Measurements from ENCODE around the gene SZT2. TPM values are rescaled to one million over a fixed set of nuclear protein-coding genes. Genes with fewer than 3 reads are reported as not detected.
"Not testable (repeated sequence)": the region's sequence is repeated elsewhere in the genome, so short reads cannot be mapped to it uniquely, and the experiment has no call there.

SZT2 gene
- total RNA-seq, 2 experiments from 2014 or later, result 33.7 to 79.8 TPM

DNA sequence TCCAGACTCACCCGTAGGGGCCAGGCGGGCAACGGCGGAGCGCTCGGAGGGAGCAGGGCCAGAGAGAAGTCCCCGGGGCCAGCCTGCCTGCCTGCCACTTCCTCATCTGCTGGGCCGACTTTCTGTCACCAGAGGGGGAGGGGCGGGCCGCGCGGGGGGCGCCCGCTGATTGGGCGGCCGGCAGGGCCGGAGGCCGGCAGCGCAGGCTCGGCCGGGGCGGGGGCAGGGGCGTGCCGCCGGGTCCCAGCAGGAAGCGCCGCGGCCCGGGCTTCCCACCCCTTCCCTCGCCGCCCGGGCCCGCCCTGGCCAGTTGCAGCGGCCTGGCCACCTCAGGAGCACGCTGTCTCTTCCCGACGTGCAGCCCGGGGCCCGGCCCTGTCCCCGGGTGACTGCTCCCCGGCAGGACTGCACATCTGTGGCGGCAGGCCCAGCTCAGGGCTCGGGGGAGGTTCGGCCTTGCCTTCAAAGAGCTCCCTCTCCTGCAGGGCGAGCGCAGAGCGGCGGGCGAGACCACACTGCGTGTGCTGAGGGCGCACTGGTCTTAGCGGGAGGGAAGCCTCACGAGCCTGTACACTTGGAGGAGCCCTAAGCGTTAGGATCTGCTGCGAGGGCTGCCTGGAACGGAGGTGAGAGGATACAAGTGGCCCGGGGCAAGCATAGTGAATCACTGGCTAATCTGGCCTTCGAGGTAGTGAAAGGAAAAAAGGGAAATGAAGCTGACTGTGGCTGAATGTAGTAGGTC lies 21.6 kb upstream of the SZT2 start, which contains the start of gene ELOVL1:
ELOVL1 (minus strand) TSS at position 108 of the 742 bp plus-strand sequence. CDS start 2,402 bp downstream, outside the sequence.
- Histone ChIP-seq H3K9me3 (ENCODE audit: low read length) (no peaks in the 10 kb centered on the region), H3K4me2 (ENCODE audit: low read length) (peak within 1 kb of the TSS; percentile 98), H3K4me1 (ENCODE audit: insufficient read depth, low read length, poor library complexity, severe bottlenecking) (peaks cover 18% of the 10 kb centered on the region), H3K4me3 (ENCODE audit: low read depth, low read length, poor library complexity, severe bottlenecking) (peak within 1 kb of the TSS; percentile 93), H4K20me1 (ENCODE audit: insufficient read depth, low read length) (no peaks in the 10 kb centered on the region), H3K79me2 (ENCODE audit: insufficient read depth, low read depth, low read length) (peaks cover 12% of the 10 kb centered on the region; the same call in 1 of the 2 replicates), H3K36me3 (ENCODE audit: insufficient read depth, low read length) (peaks cover 25% of the 10 kb centered on the region), H3K9me2 (ENCODE audit: insufficient read depth, low read length) (no peaks in the 10 kb centered on the region), H3K27ac (ENCODE audit: low read depth, low read length, poor library complexity, severe bottlenecking) (peak within 1 kb of the TSS; percentile 76), H2AFZ (ENCODE audit: low read length) (peak within 1 kb of the TSS; percentile 7; the same call in 1 of the 2 replicates)
- ChIA-PET CTCF (ENCODE audit: unreplicated experiment) (interaction anchor here (1.0 kb wide), 2 partner anchors 10 to 46 kb away, joined by 3 to 6 read pairs; no protein-coding TSS in a partner anchor), POLR2A (interaction anchor here (0.7 to 1.4 kb wide), 8 partner anchors 8 to 282 kb away, joined by 3 to 13 read pairs (median 4); partner anchors contain the start of genes CDC20, KDM4A, MED8 and SZT2)
- TF ChIP-seq, protein P1, sequence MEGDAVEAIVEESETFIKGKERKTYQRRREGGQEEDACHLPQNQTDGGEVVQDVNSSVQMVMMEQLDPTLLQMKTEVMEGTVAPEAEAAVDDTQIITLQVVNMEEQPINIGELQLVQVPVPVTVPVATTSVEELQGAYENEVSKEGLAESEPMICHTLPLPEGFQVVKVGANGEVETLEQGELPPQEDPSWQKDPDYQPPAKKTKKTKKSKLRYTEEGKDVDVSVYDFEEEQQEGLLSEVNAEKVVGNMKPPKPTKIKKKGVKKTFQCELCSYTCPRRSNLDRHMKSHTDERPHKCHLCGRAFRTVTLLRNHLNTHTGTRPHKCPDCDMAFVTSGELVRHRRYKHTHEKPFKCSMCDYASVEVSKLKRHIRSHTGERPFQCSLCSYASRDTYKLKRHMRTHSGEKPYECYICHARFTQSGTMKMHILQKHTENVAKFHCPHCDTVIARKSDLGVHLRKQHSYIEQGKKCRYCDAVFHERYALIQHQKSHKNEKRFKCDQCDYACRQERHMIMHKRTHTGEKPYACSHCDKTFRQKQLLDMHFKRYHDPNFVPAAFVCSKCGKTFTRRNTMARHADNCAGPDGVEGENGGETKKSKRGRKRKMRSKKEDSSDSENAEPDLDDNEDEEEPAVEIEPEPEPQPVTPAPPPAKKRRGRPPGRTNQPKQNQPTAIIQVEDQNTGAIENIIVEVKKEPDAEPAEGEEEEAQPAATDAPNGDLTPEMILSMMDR (conservative IDR thresholded peaks at IDR 0.05; ENCODE audit: low read length), result peak; percentile 63
- no peak for TF ChIP-seq EZH2phosphoT487 (IDR thresholded peaks at IDR 0.05; ENCODE audit: borderline replicate concordance, low read depth, low read length)
- DNase-seq (ENCODE audit: low spot score), result peak; percentile 92
- intact Hi-C loops (cut with micrococcal nuclease; ENCODE audit: unreplicated experiment), result loop anchor here (1.0 kb wide), 2 partner anchors 10 to 21 kb away; partner anchors contain the start of genes CDC20, MED8 and SZT2
- BruUV-seq (replicated peaks), result no TSS peak

DNA sequence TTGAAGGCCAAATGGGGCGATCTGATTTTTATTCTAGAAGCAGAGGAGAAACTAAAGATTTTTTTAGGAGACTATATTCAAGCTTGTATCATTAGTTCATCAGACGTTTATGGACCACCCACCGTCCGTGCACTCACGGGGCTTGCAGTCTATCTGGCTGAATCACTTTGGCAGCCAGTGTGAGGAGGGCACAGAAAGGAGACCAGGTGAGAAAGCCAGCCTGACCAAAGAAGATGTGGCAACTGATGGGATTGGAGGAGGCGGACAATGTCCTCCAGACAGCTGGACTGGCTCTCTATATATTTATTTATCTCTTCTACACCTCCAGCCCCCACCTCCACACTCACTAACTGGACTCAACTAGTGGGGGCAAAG lies 21.1 kb upstream of the SZT2 start:
- DNase-seq (ENCODE audit: low spot score), result no peak
- H3K27ac ChIP-seq (ENCODE audit: low read depth, low read length, poor library complexity, severe bottlenecking), result peak overlapping the region; percentile 76
- intact Hi-C loops (cut with micrococcal nuclease; ENCODE audit: unreplicated experiment), result loop anchor here (1.0 kb wide), 2 partner anchors 10 to 21 kb away; partner anchors contain the start of genes CDC20, MED8 and SZT2
- BruUV-seq (replicated peaks), result TSS peak; percentile 67
- ChIA-PET POLR2A (interaction anchor here (0.7 to 1.4 kb wide), 7 partner anchors 8 to 282 kb away, joined by 3 to 13 read pairs (median 4); partner anchors contain the start of genes CDC20, KDM4A, MED8 and SZT2), CTCF (ENCODE audit: unreplicated experiment) (interaction anchor here (1.0 kb wide), 2 partner anchors 10 to 46 kb away, joined by 3 to 6 read pairs; no protein-coding TSS in a partner anchor)
- peaks cover 12% of the 10 kb centered on the region; the same call in 1 of the 2 replicates for H3K79me2 ChIP-seq (ENCODE audit: insufficient read depth, low read depth, low read length)
- no peaks in the 10 kb centered on the region for H3K9me3 ChIP-seq (ENCODE audit: low read length)
- H3K9me2 ChIP-seq (ENCODE audit: insufficient read depth, low read length), result no peaks in the 10 kb centered on the region
- H4K20me1 ChIP-seq (ENCODE audit: insufficient read depth, low read length), result no peaks in the 10 kb centered on the region
- H3K4me1 ChIP-seq (ENCODE audit: insufficient read depth, low read length, poor library complexity, severe bottlenecking), result peaks cover 18% of the 10 kb centered on the region
- no peak for TF ChIP-seq EZH2phosphoT487 (IDR thresholded peaks at IDR 0.05; ENCODE audit: borderline replicate concordance, low read depth, low read length)
- TF ChIP-seq, protein P1 (conservative IDR thresholded peaks at IDR 0.05; ENCODE audit: low read length), result no peak
- peak overlapping the region; percentile 98 for H3K4me2 ChIP-seq (ENCODE audit: low read length)
- H2AFZ ChIP-seq (ENCODE audit: low read length), result peak overlapping the region; percentile 7; the same call in 1 of the 2 replicates
- peaks cover 19% of the 10 kb centered on the region for H3K36me3 ChIP-seq (ENCODE audit: insufficient read depth, low read length)
- H3K4me3 ChIP-seq (ENCODE audit: low read depth, low read length, poor library complexity, severe bottlenecking), result peak overlapping the region; percentile 93

DNA sequence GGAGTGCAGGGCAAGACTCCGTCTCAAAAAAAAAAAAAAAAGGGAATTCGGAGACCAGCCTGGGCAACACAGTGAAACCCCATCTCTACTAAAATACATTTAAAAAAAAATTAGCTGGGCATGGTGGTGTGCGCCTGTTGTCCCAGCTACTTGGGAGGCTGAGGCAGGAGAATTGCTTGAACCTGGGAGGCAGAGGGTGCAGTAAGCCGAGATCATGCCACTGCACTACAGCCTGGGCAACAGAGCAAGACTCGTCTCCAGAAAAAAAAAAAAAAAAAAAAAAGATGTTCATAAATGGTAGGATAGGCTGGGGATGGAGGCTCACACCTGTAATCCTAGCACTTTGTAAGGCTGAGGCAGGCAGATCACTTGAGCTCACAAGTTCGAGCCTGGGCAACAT lies 19.9 kb upstream of the SZT2 start:
- CTCF ChIA-PET (ENCODE audit: unreplicated experiment); H3K4me3 ChIP-seq (ENCODE audit: low read depth, low read length, poor library complexity, severe bottlenecking); DNase-seq (ENCODE audit: low spot score); intact Hi-C loops (cut with micrococcal nuclease; ENCODE audit: unreplicated experiment); H3K4me2 ChIP-seq (ENCODE audit: low read length); H3K9me2 ChIP-seq (ENCODE audit: insufficient read depth, low read length); H3K36me3 ChIP-seq (ENCODE audit: insufficient read depth, low read length); H2AFZ ChIP-seq (ENCODE audit: low read length); BruUV-seq (replicated peaks); H4K20me1 ChIP-seq (ENCODE audit: insufficient read depth, low read length); H3K27ac ChIP-seq (ENCODE audit: low read depth, low read length, poor library complexity, severe bottlenecking); H3K9me3 ChIP-seq (ENCODE audit: low read length): not testable (repeated sequence)
- peaks cover 18% of the 10 kb centered on the region for H3K4me1 ChIP-seq (ENCODE audit: insufficient read depth, low read length, poor library complexity, severe bottlenecking)
- H3K79me2 ChIP-seq (ENCODE audit: insufficient read depth, low read depth, low read length), result peaks cover 12% of the 10 kb centered on the region; the same call in 1 of the 2 replicates
- POLR2A ChIA-PET, result interaction anchor here (0.7 to 0.8 kb wide), 2 partner anchors 95 to 195 kb away, joined by 5 to 8 read pairs; no protein-coding TSS in a partner anchor

Data from OCI-LY7 (cell line).